ENCODE measurements around the gene DNAH3.
"Not testable (repeated sequence)": the region's sequence is repeated elsewhere in the genome, so short reads cannot be mapped to it uniquely, and the experiment has no call there.

The DNAH3 gene

GRCh38 chr16:20948444-20948843 is 202.2 kb downstream of the DNAH3 start:
- no peak for DNase-seq
- intact Hi-C loops (cut with DNase I): no loop called here

- no peak for DNase-seq
- intact Hi-C loops (cut with DNase I): no loop called here
These were observed 204.5 kb downstream of the DNAH3 start for GRCh38 chr16:20946015-20946629.

GRCh38 chr16:20945575-20945875 is 205.1 kb downstream of the DNAH3 start:
- DNase-seq; intact Hi-C loops (cut with DNase I): not testable (repeated sequence)

- intact Hi-C loops (cut with DNase I): no loop called here
These were observed 205.6 kb downstream of the DNAH3 start for GRCh38 chr16:20944861-20945574.

GRCh38 chr16:20942256-20942655 is 208.4 kb downstream of the DNAH3 start:
- DNase-seq: no peak
- intact Hi-C loops (cut with DNase I): no loop called here

More at GRCh38 chr16:20944861-20945574, 205.6 kb downstream of the DNAH3 start:
- no peak for DNase-seq

GRCh38 chr16:20941636-20941926 is 209.1 kb downstream of the DNAH3 start:
- no peak for DNase-seq
- intact Hi-C loops (cut with DNase I): no loop called here

- intact Hi-C loops (cut with DNase I): no loop called here
- no peak for DNase-seq
These were observed 209.6 kb downstream of the DNAH3 start for GRCh38 chr16:20940871-20941635.

- intact Hi-C loops (cut with DNase I): no loop called here
- DNase-seq: no peak
These were observed 211.0 kb downstream of the DNAH3 start for GRCh38 chr16:20939611-20940010.

- intact Hi-C loops (cut with DNase I): no loop called here
- no peak for DNase-seq
These were observed 212.2 kb downstream of the DNAH3 start for GRCh38 chr16:20938426-20938825.

GRCh38 chr16:20937736-20938135 is 212.9 kb downstream of the DNAH3 start:
- no peak for DNase-seq

GRCh38 chr16:20933589-20933988 is 217.1 kb downstream of the DNAH3 start:
- DNase-seq: no peak
- intact Hi-C loops (cut with DNase I): no loop called here

More at GRCh38 chr16:20937736-20938135, 212.9 kb downstream of the DNAH3 start:
- intact Hi-C loops (cut with DNase I): no loop called here

GRCh38 chr16:20931066-20931600 is 219.5 kb downstream of the DNAH3 start:
- intact Hi-C loops (cut with DNase I): no loop called here
- DNase-seq: no peak

GRCh38 chr16:20930365-20930690 is 220.3 kb downstream of the DNAH3 start:
- no peak for DNase-seq
- intact Hi-C loops (cut with DNase I): no loop called here

GRCh38 chr16:20929676-20930364 is 220.8 kb downstream of the DNAH3 start:
- DNase-seq; intact Hi-C loops (cut with DNase I): not testable (repeated sequence)

- DNase-seq: no peak
- intact Hi-C loops (cut with DNase I): no loop called here
These were observed 221.8 kb downstream of the DNAH3 start for GRCh38 chr16:20928774-20929411.

GRCh38 chr16:20925751-20926150 is 224.9 kb downstream of the DNAH3 start:
- intact Hi-C loops (cut with DNase I): no loop called here
- no peak for DNase-seq

GRCh38 chr16:20923876-20924275 is 226.8 kb downstream of the DNAH3 start:
- intact Hi-C loops (cut with DNase I): no loop called here
- no peak for DNase-seq

- DNase-seq: no peak
- intact Hi-C loops (cut with DNase I): no loop called here
These were observed 229.8 kb downstream of the DNAH3 start for GRCh38 chr16:20920799-20921198.

GRCh38 chr16:20920091-20920490 is 230.6 kb downstream of the DNAH3 start:
- intact Hi-C loops (cut with DNase I): no loop called here
- DNase-seq: no peak

- intact Hi-C loops (cut with DNase I): no loop called here
- no peak for DNase-seq
These were observed 232.0 kb downstream of the DNAH3 start for GRCh38 chr16:20918486-20919239.
